Right renal cortex interstitium (tissue), 3 donors: Measurements from ENCODE around the gene ZBTB25. TPM values are rescaled to one million over a fixed set of nuclear protein-coding genes. Genes with fewer than 3 reads are reported as not detected.

Experiments
- DNase-seq, 3 donors: peaks; one replicate each; pipeline ENCODE4 v3.0.0-alpha.2; 2013; ENCODE audit warnings: low read depth in 3 of 3, low spot score in 2 of 3
- polyA plus RNA-seq, 3 donors: library from polyadenylated mRNA; unstranded; fragments of 120-200 nt; gene quantifications; one replicate each; pipeline ENCODE4 v1.2.1, GENCODE V29; 2013; ENCODE audit not compliant: insufficient read length in 3 of 3

ZBTB25 gene
- polyA plus RNA-seq, 3 donors: 7.4 to 8.3 (median 7.9) TPM

DNA sequence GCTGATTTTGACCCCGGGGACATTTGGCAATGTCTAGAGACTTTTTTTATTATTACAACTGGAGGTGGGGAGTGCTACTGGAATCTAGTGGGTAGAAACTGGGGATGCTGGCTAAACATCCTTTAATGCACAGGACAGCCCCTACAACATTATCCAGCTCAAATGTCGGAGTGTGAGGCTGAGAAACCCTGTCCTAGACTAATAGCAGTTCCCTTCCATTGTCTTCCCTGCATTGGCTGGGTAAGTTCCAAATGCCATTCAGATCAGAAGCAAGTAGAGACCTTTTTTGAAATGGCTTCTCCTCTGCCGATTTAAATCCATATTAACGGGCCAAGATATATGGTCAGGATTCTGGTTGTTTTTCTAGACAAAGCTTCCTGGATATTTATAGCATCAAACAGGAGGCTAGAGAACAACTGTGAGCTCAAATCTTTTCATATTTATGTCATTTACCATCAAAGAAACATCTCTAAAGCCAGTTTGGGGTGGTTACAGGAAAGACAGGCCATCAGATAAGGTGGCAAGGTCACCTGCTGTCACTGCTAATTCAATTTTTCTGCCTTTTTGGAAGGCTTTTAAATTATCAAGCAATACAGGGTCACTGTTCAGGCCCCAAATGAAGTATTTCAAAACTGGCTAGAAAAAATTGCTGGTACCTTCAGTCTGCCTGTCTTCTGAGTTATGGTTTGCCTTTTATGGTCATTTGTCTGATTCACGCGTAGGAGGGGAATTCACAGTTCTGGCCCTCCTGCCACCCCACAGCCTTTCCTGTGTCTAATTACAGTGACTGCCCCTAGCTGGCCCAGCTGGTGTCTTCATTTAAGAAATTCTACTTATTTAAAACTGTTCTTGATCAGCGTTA lies 58.4 kb downstream of the ZBTB25 start:
- DNase-seq: no peak

DNA sequence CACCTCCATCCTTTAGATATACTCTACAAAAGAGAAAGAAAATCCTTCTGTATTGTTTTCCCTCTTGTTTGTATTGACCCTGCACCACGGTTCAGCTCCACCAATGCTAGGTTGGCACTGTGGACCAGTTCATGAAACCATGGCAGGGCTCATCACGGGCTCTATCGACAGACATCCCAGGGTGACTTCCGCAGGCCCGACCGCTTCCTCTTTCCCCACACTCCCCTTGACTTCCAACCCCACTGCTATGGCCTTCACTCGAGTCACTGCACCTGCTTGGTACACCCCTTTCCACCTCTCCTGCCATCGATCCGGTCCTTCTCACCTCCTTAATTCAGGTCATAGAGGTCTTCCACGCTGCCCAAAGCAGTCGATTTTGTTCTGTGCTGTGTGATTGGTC lies 59.5 kb downstream of the ZBTB25 start:
- no peak for DNase-seq

DNA sequence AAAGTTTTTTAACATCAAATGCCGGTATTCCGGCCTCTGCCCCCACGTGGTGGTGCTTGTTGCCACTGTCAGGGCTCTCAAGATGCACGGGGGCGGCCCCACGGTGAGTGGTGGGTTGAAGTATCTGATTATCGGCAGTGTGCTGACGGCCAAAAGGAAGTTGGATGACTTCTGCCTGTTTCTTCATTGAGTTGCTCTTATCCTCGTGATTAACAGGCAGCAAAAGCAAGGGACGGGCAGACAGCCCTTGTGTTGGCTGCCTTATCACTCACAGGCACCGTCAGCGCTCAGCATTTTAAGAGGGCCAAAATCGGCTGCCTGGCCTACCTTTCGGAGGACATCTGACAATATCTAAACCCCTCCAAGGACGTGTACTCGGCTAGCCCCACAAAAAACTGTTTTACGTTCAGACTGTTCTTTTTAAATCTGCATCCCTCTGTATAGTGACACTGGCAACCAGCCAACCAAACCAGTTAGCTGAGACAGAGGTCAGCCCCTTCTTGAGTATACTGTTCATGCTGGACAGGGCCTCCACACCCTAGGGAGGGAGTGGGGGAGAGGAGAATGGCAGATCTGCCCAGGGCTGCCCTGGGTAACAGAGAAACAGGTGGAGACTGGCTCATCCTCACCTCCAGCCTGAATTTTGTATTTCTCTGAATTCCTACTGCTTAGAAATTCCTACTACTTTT lies 61.2 kb downstream of the ZBTB25 start:
- peak in 2 of 3 donors; percentile 37 to 49 for DNase-seq

DNA sequence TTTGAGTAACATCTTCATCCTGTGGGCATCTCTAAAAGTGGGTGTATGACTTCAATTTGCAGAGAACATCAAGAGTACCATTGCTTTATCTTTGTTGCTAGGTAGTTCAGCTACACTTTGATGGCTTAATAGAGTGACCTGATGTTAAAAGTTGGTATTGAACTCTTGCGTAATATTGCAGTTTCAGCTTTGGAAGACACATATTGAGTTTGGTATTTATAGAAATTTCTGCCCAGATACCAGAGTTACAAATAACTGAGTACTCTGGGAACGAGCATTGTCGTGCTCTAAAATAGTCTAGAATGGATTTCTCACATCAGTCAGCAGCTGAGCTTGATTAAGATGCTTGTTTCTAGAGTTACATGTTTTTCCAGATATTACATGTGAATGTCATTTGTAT lies 63.1 kb downstream of the ZBTB25 start:
- DNase-seq: no peak

DNA sequence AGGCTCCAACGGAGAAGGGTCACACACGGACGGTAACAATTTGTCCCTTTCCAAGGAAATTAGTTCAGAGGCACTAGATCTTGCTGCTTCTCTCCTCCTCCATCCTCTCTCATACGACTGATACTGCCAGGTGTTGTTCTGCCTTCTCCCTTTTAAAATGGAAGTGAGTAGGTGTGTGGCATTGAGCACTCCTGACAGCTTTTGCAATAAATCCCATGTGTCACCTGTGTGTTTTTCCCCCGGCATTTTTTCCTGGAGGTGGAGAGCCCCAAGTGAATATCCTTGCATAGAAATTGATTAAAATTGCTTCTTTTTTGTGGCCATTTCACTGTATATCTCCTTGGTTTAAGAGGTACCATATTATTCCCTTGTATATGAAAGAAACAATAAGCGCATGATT lies 64.5 kb downstream of the ZBTB25 start:
- DNase-seq: no peak

DNA sequence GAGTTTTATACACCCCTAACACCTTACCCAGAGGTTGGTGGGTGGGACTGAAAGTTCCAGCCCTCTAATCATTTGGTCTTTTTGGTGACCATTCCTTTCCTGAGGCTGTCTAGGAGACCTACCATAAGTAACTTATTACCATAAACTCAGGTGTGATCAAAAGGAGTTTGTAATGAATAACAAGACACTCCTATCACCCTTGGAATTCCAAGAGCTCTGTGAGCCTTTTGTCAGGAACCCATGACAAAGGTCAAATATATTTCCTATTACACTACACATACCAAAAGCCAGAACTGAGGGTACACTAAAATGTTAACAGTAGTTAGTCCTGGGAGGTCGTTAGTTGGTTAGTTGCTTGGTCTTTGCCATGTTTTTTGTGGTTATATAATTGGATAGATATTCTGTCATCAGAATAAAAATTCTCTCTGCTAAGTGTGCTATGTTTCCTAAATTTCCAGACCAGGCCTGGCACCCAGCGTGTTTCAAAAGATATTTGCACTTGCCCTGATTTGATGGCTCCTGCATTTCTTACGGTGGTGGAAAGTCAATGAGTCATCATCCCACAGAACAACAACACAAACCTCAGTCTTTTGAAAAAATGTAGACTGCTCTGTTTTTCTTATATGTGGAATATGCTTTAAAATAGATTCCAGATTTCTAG lies 65.3 kb downstream of the ZBTB25 start:
- DNase-seq: no peak

DNA sequence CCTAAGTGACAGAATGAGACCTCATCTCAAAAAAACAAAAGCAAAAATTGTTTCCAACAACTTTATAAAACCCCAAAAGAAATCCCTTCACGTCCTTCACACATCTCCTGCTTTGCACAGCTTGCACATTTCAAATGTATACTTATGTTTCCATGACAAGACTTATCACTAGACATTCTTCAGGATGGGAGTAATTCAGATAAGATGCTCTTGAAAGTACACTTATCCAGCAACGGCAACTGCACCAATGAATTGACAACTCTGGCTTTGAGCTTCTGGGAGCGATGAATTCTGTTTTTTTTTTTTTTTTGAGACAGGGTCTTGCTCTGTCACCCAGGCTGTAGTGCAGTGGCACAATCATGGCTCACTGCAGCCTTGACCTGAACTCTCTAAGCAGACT lies 69.1 kb downstream of the ZBTB25 start:
- DNase-seq: no peak

DNA sequence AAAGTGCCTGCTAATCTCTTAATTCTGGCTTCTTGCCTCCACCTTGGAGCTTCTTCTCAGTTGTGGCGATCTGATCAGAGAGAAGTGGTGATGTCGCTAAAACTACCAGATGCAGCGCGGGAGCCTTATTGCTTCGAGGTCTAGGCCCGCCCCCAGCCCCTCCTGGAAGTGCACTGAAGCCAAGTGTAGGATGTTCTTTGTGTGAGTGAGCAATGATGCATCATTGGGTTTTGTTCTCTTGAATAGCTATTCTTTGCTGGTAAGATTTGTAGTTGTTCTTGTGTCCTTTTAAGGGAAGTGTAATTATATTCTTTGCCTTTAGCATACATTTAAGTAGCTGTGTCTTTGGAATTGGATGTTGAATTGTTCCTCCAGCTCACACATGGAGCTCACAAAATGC lies 79.7 kb downstream of the ZBTB25 start:
- DNase-seq: no peak

DNA sequence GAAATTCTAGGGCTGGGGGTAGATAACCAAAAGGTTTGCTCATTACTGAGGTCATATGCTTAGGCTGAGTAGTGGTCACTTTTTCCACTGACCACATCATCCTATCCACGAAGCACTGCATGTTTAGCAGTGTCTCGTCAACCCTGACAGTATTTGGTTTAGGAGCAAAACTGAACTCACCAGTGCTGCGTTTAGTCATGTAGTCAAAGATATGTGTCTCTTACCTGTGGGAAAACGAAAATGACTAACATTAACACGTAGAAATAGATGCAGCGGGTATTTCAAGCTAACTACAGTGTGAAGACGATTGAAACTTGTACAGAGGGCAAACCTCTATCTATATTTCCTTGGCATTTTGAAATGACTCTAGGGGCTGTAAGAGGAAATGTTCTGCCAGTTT lies 80.9 kb downstream of the ZBTB25 start:
- DNase-seq: no peak

DNA sequence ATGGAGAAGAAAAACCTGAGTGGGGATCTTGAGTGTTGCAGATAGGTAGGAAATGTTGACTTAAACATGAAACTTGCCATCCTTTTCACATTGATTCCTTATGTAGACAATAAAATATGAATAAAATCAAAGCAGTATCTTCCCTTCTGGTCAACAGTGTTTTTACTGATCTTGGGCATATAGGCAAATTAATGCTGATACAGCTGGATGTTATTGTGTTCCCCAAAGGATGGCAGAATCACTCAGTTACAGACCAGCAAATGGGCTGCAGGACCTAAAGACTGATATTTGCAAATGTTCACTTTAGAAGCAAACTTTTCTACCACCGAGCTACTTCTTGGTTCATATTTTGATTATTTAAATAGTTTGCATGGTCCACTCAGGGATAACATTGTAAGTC lies 81.6 kb downstream of the ZBTB25 start:
- DNase-seq: no peak

DNA sequence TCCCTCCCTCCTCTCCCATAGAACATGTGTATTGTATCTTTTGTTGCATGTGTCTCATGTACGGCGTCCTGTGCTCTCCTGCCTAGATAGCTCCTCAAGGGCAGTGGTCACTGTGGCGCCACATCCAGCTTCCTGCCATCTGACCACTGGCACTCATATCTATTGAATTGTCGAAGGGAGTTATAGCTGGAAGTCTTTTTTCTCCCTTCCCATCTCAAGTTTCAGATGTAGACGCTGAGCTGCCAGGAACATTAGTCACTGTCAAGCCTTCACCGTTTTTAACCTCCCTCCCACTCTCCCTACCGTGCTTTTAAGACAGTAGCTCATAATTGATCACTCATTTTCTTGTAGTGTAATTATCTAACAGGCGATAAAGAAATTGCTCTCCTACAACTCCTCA lies 82.5 kb downstream of the ZBTB25 start:
- DNase-seq: no peak

DNA sequence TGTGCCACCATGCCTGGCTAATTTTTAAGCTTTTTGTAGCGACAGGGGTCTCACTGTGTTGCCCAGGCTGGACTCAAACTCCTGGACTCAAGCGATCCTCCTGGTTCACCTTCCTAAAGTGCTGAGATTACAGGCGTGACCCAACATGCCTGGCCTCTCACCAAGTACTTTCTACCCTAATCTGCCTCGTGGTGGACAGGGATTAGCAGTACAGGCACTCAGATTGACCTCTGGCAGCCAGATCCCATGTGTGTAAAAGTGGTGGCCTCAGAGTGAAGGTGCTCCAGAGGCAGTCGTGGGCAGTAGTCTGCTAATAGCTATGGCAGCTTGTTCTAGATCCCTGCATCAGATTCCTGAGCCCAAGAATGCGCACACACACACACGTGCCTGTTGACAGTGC lies 84.6 kb downstream of the ZBTB25 start:
- DNase-seq: no peak

DNA sequence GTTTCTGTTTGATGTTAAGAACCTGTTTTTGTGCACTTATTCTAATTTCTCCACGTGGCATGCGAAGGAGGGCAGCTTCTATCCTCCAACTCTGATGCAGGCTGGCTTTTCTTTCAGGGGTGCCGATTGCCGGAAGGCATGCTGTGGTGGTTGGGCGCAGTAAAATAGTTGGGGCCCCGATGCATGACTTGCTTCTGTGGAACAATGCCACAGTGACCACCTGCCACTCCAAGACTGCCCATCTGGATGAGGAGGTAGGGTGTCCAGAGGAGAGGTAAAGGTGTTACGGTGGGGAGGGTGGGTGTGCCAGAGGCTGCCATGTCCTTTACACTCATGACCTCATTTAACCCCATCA lies 85.9 kb downstream of the ZBTB25 start:
- no peak for DNase-seq

DNA sequence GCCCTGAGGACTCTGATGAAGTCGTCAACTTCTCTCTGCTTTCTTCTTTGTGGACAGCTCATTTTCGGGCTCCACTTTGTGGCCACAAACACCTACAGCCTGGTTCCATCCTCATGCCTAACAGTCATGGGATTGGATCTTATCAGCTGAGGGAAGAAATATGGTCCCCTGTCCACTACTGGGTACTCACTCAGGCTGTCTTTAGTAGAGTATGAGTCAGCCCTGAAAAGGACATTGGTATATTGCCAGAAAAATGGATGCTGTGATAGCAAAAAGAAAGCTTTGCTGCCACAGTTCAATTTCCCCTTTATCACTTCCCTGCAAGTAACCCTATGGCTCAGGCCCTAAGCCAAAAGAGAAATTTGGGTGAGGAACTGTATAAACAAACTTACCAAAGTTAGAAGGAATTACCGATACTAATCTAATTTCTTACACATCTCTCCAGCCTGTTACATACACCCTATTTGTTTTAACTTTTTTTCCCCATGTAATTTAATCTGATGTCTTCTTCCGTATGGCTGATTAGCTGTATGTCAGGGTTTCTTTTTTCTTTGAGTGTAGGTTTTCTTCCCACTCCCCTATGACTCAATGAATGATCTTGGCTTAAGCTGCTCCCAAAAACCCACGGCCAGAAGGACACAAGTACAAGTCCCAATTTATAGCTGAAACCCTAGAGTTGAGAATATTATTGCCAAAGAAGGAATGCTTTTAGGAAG lies 86.4 kb downstream of the ZBTB25 start:
- DNase-seq: no peak

DNA sequence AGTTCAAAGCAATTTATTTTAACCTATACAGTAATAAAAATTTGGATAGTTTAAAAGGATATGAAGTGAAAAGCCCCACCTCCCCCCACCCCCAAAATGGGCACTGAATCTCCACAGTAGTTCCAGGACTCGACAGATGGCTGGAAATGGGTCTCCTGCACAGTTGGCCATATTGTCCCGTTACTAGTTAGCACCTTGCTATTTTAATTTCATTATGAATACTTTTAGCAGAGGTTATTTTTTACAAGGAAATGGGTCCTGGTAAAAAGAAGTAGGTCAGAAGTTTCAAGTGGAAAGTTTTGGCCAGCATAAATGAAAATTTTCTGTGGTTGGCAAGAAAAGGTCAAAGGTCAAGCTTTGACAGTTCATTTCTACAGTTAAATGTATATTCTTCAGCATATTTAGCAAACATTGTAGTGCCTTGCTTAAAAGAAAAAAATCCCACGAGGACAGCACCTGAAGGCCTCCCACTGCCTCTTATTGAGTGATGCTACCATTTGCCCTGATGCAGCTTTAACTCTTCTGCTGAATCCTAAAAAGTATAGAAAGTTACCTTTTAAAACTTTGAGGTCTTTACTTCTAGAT lies 87.2 kb downstream of the ZBTB25 start:
- no peak for DNase-seq

DNA sequence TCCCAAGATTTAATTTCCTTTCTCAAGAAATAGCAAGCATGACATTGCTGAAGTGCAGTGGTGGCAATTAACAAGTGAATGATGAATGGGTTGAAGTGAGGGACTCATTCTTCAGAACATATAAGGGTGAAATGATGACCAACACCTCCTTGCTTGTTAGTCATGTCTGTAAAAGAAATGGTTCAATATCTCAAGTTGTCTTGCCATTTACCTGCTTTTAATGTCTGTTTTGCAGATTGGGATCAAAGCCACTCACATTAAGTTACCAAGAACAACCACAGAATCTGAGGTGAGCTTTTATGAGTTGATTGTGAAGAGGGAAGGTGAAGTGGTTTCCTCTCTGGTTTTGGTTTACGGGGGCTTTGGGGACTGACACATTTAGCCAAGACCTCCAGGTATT lies 91.4 kb downstream of the ZBTB25 start:
- DNase-seq: no peak

DNA sequence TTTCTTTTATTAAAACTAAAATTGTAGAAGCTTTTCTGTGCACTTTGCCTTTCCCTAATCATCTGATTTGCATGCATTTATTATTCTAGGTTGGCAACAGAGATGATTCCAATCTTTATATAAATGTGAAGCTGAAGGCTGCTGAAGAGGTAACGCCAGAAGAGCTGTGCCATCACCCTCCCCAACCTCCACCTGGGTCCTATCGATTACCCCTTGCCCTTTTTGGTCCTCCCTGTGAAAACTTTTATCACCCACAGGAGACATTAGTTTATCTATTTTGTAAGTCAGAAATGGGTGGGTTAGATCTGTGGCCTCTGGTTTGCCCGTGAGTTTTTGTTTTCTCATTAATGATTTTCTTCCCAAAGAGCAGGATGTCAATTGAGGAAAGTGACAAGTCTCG lies 92.6 kb downstream of the ZBTB25 start:
- no peak for DNase-seq

DNA sequence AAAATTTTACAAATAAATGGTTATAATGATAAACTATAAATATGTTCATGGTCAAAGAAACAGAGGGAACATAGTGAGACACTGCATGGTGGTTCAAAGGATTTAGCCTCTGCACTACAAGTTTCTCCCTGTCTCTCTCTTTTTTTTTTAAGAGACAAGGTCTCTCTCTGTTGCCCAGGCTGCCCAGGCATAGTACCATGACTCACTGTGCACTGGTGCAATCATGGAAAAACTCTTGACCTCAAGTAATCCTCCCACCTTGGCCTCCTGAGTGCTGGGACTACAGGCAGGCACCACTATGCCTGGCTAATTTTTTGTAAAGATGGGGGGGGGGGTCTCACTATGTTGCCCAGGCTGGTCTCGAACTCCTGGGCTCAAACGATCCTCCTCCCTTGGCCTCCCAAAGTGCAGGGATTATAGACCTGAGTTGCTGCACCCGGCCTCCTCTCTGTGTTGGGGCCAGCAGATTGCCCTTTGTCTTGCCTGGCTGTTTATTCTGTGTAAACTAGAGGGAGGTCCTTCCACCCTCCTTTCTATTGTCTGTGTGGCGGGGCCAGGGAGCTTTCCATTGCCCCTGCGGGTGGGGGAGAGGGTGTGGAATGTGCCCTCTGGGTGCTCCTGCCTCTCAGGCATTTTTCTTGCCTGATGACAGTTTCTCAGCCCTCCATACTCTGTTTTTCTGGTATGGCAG lies 93.4 kb downstream of the ZBTB25 start:
- no peak for DNase-seq

DNA sequence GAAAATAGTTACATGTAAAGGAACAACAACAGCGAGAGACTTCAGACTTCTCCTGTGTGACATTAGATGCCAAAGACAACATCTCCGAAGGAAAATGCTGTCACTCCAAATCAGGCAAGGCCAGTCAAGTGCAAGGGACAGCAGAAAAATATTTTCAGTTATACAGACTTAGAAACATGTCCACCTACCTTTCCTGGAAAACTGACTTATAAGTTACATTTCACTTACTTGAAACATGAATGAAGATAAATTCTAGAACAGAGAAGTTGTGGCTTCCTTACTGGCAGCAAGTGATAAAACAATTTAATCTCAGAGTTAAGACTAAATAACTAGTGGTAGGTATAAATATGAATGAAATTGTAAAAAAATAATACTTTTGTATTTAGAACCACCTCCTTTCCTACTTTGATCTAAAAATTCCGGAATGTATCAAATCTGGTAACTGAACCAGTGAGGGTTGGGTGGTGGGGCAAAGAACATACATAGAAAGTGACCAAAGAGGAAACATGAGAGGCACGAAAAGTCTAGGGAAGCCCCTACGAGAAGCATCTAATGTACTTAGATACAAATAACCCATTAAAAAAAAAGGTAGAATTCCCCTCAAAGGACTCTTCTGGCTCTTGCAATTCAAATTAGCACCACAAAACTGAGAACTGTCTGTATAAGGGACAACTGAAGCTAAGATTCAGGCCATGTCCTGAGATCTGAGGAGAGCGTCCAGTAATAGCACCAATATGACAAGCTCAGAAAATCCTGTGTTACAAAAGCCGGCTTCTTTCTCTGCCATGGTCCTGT lies 94.3 kb downstream of the ZBTB25 start:
- DNase-seq: no peak
